HG03565 (cell line): ENCODE results near the gene CTNNA3.

Experiments used
- ATAC-seq: cut with Tn5 transposase; IDR thresholded peaks from one replicate; pipeline ENCODE4 v1.9.1; 2021; ENCODE audit warnings: mild to moderate bottlenecking, moderate library complexity; ENCODE audit not compliant: unreplicated experiment

Gene CTNNA3

GRCh38 chr10:67144530-67144929, 551.5 kb downstream of the CTNNA3 start:
- no peak for ATAC-seq

- no peak for ATAC-seq
These were observed 554.7 kb downstream of the CTNNA3 start for GRCh38 chr10:67141300-67141699.

- ATAC-seq = no peak
These were observed 555.4 kb downstream of the CTNNA3 start for GRCh38 chr10:67140641-67141040.

- no peak for ATAC-seq
These were observed 568.6 kb downstream of the CTNNA3 start for GRCh38 chr10:67127441-67127840.

- no peak for ATAC-seq
These were observed 576.3 kb downstream of the CTNNA3 start for GRCh38 chr10:67119651-67120050.

- ATAC-seq = no peak
These were observed 580.0 kb downstream of the CTNNA3 start for GRCh38 chr10:67115972-67116371.

- ATAC-seq = no peak
These were observed 581.0 kb downstream of the CTNNA3 start for GRCh38 chr10:67114945-67115344.

- ATAC-seq = no peak
These were observed 583.2 kb downstream of the CTNNA3 start for GRCh38 chr10:67112765-67113164.

- ATAC-seq = no peak
These were observed 585.7 kb downstream of the CTNNA3 start for GRCh38 chr10:67110286-67110685.

- ATAC-seq = no peak
These were observed 588.3 kb downstream of the CTNNA3 start for GRCh38 chr10:67107670-67108069.

- ATAC-seq = no peak
These were observed 595.0 kb downstream of the CTNNA3 start for GRCh38 chr10:67100951-67101350.

- ATAC-seq = no peak
These were observed 597.5 kb downstream of the CTNNA3 start for GRCh38 chr10:67098461-67098860.

- no peak for ATAC-seq
These were observed 600.5 kb downstream of the CTNNA3 start for GRCh38 chr10:67095531-67095930.

- no peak for ATAC-seq
These were observed 608.0 kb downstream of the CTNNA3 start for GRCh38 chr10:67088036-67088435.

GRCh38 chr10:67087135-67087425, 608.9 kb downstream of the CTNNA3 start:
- ATAC-seq = no peak

- ATAC-seq = no peak
These were observed 609.5 kb downstream of the CTNNA3 start for GRCh38 chr10:67086327-67087134.

GRCh38 chr10:67079126-67079525, 616.9 kb downstream of the CTNNA3 start:
- ATAC-seq = no peak

GRCh38 chr10:67077376-67077775, 618.6 kb downstream of the CTNNA3 start:
- no peak for ATAC-seq

GRCh38 chr10:67076144-67076543, 619.9 kb downstream of the CTNNA3 start:
- no peak for ATAC-seq

- no peak for ATAC-seq
These were observed 620.5 kb downstream of the CTNNA3 start for GRCh38 chr10:67075491-67075971.

- ATAC-seq = no peak
These were observed 623.3 kb downstream of the CTNNA3 start for GRCh38 chr10:67072654-67073053.

GRCh38 chr10:67050415-67050814, 645.6 kb downstream of the CTNNA3 start:
- ATAC-seq = no peak

GRCh38 chr10:67049988-67050387, 646.0 kb downstream of the CTNNA3 start:
- ATAC-seq = no peak
